HG03095 (cell line): ENCODE results near the gene SLC23A2.
"Not testable (repeated sequence)": the region's sequence is repeated elsewhere in the genome, so short reads cannot be mapped to it uniquely, and the experiment has no call there.

Source experiments
- ATAC-seq: cut with Tn5 transposase; IDR thresholded peaks from one replicate; pipeline ENCODE4 v1.9.1; 2021; ENCODE audit warnings: moderate library complexity; ENCODE audit not compliant: unreplicated experiment

SLC23A2 gene

GRCh38 chr20:4937407-4938319 lies 63.6 kb downstream of the SLC23A2 start:
- ATAC-seq = no peak

- ATAC-seq = no peak
Observed at GRCh38 chr20:4936851-4937406, 64.4 kb downstream of the SLC23A2 start.

GRCh38 chr20:4936392-4936850 lies 64.9 kb downstream of the SLC23A2 start:
- ATAC-seq = no peak

GRCh38 chr20:4932061-4932460 lies 69.2 kb downstream of the SLC23A2 start:
- ATAC-seq = no peak

- no peak for ATAC-seq
Observed at GRCh38 chr20:4929686-4930397, 71.5 kb downstream of the SLC23A2 start.

GRCh38 chr20:4926531-4927156 lies 74.7 kb downstream of the SLC23A2 start:
- no peak for ATAC-seq

GRCh38 chr20:4925842-4926530 lies 75.3 kb downstream of the SLC23A2 start:
- ATAC-seq = no peak

- ATAC-seq = no peak
Observed at GRCh38 chr20:4924446-4924845, 76.9 kb downstream of the SLC23A2 start.

- no peak for ATAC-seq
Observed at GRCh38 chr20:4924032-4924431, 77.3 kb downstream of the SLC23A2 start.

- no peak for ATAC-seq
Observed at GRCh38 chr20:4922186-4922585, 79.1 kb downstream of the SLC23A2 start.

GRCh38 chr20:4921271-4921670 lies 80.0 kb downstream of the SLC23A2 start:
- ATAC-seq = not testable (repeated sequence)

GRCh38 chr20:4920655-4921054 lies 80.7 kb downstream of the SLC23A2 start:
- no peak for ATAC-seq

GRCh38 chr20:4920131-4920530 lies 81.2 kb downstream of the SLC23A2 start:
- no peak for ATAC-seq

GRCh38 chr20:4919047-4919704 lies 82.1 kb downstream of the SLC23A2 start:
- no peak for ATAC-seq

GRCh38 chr20:4918473-4918872 lies 82.8 kb downstream of the SLC23A2 start:
- no peak for ATAC-seq

- no peak for ATAC-seq
Observed at GRCh38 chr20:4916971-4917881, 84.1 kb downstream of the SLC23A2 start.

GRCh38 chr20:4913147-4913546 lies 88.2 kb downstream of the SLC23A2 start:
- ATAC-seq = no peak

- ATAC-seq = no peak
Observed at GRCh38 chr20:4912380-4913142, 88.7 kb downstream of the SLC23A2 start.
